Upper lobe of right lung (tissue), 1 donor: ENCODE data around the gene ACR. TPM values are rescaled to one million over a fixed set of nuclear protein-coding genes. Genes with fewer than 3 reads are reported as not detected.

Experiments used
- ATAC-seq: fragments of 200-7000 bp; cut with Tn5 transposase; one replicate; pipeline ENCODE4 v1.9.1; 2020; ENCODE audit warnings: mild to moderate bottlenecking, moderate library complexity
- DNase-seq: peaks from one replicate; pipeline ENCODE4 v3.0.0-alpha.2; 2020
- H3K27ac ChIP-seq: fragments of 200-600 bp; one replicate; pipeline ENCODE4 v1.8.0; 2022
- H3K27me3 ChIP-seq: fragments of 200-600 bp; one replicate; pipeline ENCODE4 v1.8.0; 2022; ENCODE audit warnings: mild to moderate bottlenecking
- H3K36me3 ChIP-seq: fragments of 200-600 bp; one replicate; pipeline ENCODE4 v1.8.0; 2022
- H3K4me1 ChIP-seq: fragments of 200-600 bp; one replicate; pipeline ENCODE4 v1.8.0; 2022
- H3K4me3 ChIP-seq: fragments of 200-600 bp; one replicate; pipeline ENCODE4 v1.8.0; 2022; ENCODE audit warnings: mild to moderate bottlenecking
- H3K9me3 ChIP-seq: fragments of 200-600 bp; one replicate; pipeline ENCODE4 v1.8.0; 2022
- CTCF ChIP-seq: fragments of 200-600 bp; IDR thresholded peaks from one replicate; pipeline ENCODE4 v1.8.0; 2022; ENCODE audit warnings: antibody characterized with exemption
- intact Hi-C: fragments of 100-400 bp; cut with DNase I; formaldehyde crosslinking; loops from one replicate; pipeline ENCODE4 v1.11.0; 2022
- total RNA-seq: library from RNA; stranded (reverse); fragmentation: NEBNext Ultra II Directional; extraction: Animal tissue kit (Norgen Biotek cat#: 25700); gene quantifications from one replicate; pipeline ENCODE4 v1.2.1, GENCODE V29; 2021
- donor health status: DM: no; HTN: yes; CAD: no; lungs with severe emphysema.

ACR gene
- total RNA-seq, 1 donor from 2014 or later: 4.5 TPM

DNA sequence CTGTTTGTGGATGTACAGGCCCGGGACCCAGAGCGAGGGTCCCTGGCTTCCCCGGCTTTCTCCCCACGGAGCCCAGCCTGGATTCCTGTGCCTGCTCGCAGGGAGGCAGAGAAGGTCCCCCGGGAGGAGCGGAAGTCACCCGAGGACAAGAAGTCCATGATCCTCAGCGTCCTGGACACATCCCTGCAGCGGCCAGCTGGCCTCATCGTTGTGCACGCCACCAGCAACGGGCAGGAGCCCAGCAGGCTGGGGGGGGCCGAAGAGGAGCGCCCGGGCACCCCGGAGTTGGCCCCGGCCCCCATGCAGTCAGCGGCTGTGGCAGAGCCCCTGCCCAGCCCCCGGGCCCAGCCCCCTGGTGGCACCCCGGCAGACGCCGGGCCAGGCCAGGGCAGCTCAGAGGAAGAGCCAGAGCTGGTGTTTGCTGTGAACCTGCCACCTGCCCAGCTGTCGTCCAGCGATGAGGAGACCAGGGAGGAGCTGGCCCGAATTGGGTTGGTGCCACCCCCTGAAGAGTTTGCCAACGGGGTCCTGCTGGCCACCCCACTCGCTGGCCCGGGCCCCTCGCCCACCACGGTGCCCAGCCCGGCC, 16.7 kb upstream of the ACR start:
- Histone ChIP-seq H3K27me3 (no peaks in the 10 kb centered on the region), H3K4me3 (no peak overlapping the region), H3K36me3 (no peaks in the 10 kb centered on the region), H3K4me1 (peaks cover 4% of the 10 kb centered on the region), H3K27ac (no peak overlapping the region), H3K9me3 (no peaks in the 10 kb centered on the region)
- TF ChIP-seq CTCF: no peak
- DNase-seq (no peak), ATAC-seq (no peak)
- intact Hi-C loops: no loop called here

- DNase-seq: no peak
- intact Hi-C loops: no loop called here
Measured at GRCh38 chr22:50722048-50722701, 15.8 kb upstream of the ACR start.

GRCh38 chr22:50722716-50723428, 15.1 kb upstream of the ACR start:
- H3K4me3 ChIP-seq: no peak overlapping the region
- no peaks in the 10 kb centered on the region for H3K9me3 ChIP-seq
- intact Hi-C loops: no loop called here
- H3K36me3 ChIP-seq: no peaks in the 10 kb centered on the region
- no peak for DNase-seq
- TF ChIP-seq CTCF: no peak
- H3K27me3 ChIP-seq: no peaks in the 10 kb centered on the region
- H3K4me1 ChIP-seq: peaks cover 4% of the 10 kb centered on the region
- H3K27ac ChIP-seq: no peak overlapping the region
- ATAC-seq: no peak

More at GRCh38 chr22:50722048-50722701, 15.8 kb upstream of the ACR start:
- no peaks in the 10 kb centered on the region for H3K27me3 ChIP-seq
- ATAC-seq: no peak
- peaks cover 4% of the 10 kb centered on the region for H3K4me1 ChIP-seq
- no peak overlapping the region for H3K27ac ChIP-seq
- H3K9me3 ChIP-seq: no peaks in the 10 kb centered on the region
- H3K36me3 ChIP-seq: no peaks in the 10 kb centered on the region
- no peak overlapping the region for H3K4me3 ChIP-seq
- no peak for TF ChIP-seq CTCF

DNA sequence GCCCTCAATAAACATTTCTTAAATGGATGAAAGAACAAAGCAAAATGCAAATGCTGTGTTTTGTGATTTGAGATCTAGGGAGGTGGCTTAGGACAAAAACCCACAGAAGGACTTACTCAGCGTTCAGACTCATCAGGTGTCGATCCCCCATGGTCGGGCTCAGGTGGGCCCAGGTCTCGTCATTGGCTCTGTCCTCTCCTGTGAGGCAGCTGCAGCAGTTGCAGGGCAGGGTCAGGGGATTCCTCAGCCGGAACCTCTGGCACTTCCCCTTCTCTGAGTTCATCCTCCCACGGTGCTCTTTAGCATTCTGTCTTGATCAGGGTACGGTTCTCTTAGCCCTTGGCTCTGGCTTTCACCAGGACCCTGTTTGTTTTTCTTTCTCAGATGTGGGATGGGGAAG, 14.0 kb upstream of the ACR start:
- ATAC-seq (peak; percentile 8), DNase-seq (no peak)
- TF ChIP-seq CTCF: no peak
- Histone ChIP-seq H3K9me3 (no peaks in the 10 kb centered on the region), H3K27ac (no peak overlapping the region), H3K4me3 (no peak overlapping the region), H3K4me1 (peaks cover 4% of the 10 kb centered on the region), H3K27me3 (no peaks in the 10 kb centered on the region), H3K36me3 (no peaks in the 10 kb centered on the region)
- intact Hi-C loops: no loop called here

DNA sequence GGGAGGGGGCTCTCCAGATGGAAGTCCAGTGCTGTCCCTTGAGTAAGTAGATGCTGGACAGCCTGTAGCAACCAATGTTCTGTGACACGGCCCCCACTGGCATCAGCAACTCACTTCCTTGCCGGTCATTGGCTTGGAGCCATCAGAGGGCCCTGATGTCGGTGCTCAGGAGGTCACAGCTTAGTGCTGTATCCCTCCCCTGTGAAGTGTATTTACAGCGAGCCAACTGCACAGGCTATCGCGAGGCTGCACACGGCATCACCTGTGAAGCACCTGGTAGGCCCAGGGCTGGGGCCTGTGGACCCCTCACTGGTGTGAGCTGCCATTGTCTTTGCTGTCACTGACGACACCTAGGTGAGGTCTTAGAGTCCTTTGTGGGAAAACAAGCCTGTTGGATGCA, 13.4 kb upstream of the ACR start:
- Histone ChIP-seq H3K36me3 (no peaks in the 10 kb centered on the region), H3K27ac (no peak overlapping the region), H3K4me3 (no peak overlapping the region), H3K9me3 (no peaks in the 10 kb centered on the region), H3K27me3 (no peaks in the 10 kb centered on the region), H3K4me1 (peaks cover 6% of the 10 kb centered on the region)
- TF ChIP-seq CTCF: no peak
- intact Hi-C loops: no loop called here
- ATAC-seq (no peak), DNase-seq (no peak)
